ENCODE data around the gene HCFC1. TPM values are rescaled to one million over a fixed set of nuclear protein-coding genes. Genes with fewer than 3 reads are reported as not detected.

Gene HCFC1
- total and polyA plus RNA-seq, 3 donors from 2014 or later = 32.3 to 115 (median 102) TPM

GRCh38 chrX:153913211-153913610, 58.4 kb downstream of the HCFC1 start:
- DNase-seq = no peak
- 100% methylated on average over 3 of the region's 17 CpGs; no CpG with 5 or more reads in 1 of the 2 donors for WGBS, 2 donors
- TF ChIP-seq CTCF (IDR thresholded peaks at IDR 0.05) (no peak), POLR2A (IDR thresholded peaks at IDR 0.05) (no peak)
- Histone ChIP-seq H3K27me3 (no peaks in the 10 kb centered on the region), H3K27ac (no peak overlapping the region), H3K36me3 (ENCODE audit: low read depth, missing control alignments) (no peaks in the 10 kb centered on the region), H3K4me1 (no peaks in the 10 kb centered on the region), H3K9me3 (no peaks in the 10 kb centered on the region), H3K4me3 (no peak overlapping the region)
- intact Hi-C loops (cut with DNase I; ENCODE audit: low total_unique reads) = no loop called here

GRCh38 chrX:153911798-153912197, 59.8 kb downstream of the HCFC1 start:
- WGBS, 2 donors = 89 to 95% methylated on average over 6 of the region's 6 CpGs
- no peak for DNase-seq
- TF ChIP-seq POLR2A (IDR thresholded peaks at IDR 0.05) (no peak), CTCF (IDR thresholded peaks at IDR 0.05) (no peak)

GRCh38 chrX:153910446-153910845, 61.2 kb downstream of the HCFC1 start:
- Histone ChIP-seq H3K9me3 (no peaks in the 10 kb centered on the region), H3K4me1 (no peaks in the 10 kb centered on the region), H3K4me3 (no peak overlapping the region), H3K36me3 (ENCODE audit: low read depth, missing control alignments) (no peaks in the 10 kb centered on the region), H3K27me3 (no peaks in the 10 kb centered on the region), H3K27ac (no peak overlapping the region)
- WGBS, 2 donors = no CpG with 5 or more reads among the region's 22 CpGs
- intact Hi-C loops (cut with DNase I; ENCODE audit: low total_unique reads) = no loop called here
- TF ChIP-seq POLR2A (IDR thresholded peaks at IDR 0.05) (no peak), CTCF (IDR thresholded peaks at IDR 0.05) (no peak)
- DNase-seq = no peak

More at GRCh38 chrX:153911798-153912197, 59.8 kb downstream of the HCFC1 start:
- no peak overlapping the region for H3K4me3 ChIP-seq
- H3K4me1 ChIP-seq = no peaks in the 10 kb centered on the region
- no peaks in the 10 kb centered on the region for H3K9me3 ChIP-seq
- no peaks in the 10 kb centered on the region for H3K36me3 ChIP-seq (ENCODE audit: low read depth, missing control alignments)
- intact Hi-C loops (cut with DNase I; ENCODE audit: low total_unique reads) = no loop called here
- H3K27ac ChIP-seq = no peak overlapping the region
- H3K27me3 ChIP-seq = no peaks in the 10 kb centered on the region

GRCh38 chrX:153909980-153910360, 61.6 kb downstream of the HCFC1 start:
- no peak for DNase-seq

More at GRCh38 chrX:153909980-153910360, 61.6 kb downstream of the HCFC1 start:
- Histone ChIP-seq H3K27me3 (no peaks in the 10 kb centered on the region), H3K27ac (no peak overlapping the region), H3K9me3 (no peaks in the 10 kb centered on the region), H3K4me1 (no peaks in the 10 kb centered on the region), H3K4me3 (no peak overlapping the region), H3K36me3 (ENCODE audit: low read depth, missing control alignments) (no peaks in the 10 kb centered on the region)
- no peak for TF ChIP-seq POLR2A (IDR thresholded peaks at IDR 0.05)
- no peak for TF ChIP-seq CTCF (IDR thresholded peaks at IDR 0.05)
- WGBS, 2 donors = 97% methylated on average over 8 of the region's 25 CpGs; no CpG with 5 or more reads in 1 of the 2 donors
- intact Hi-C loops (cut with DNase I; ENCODE audit: low total_unique reads) = no loop called here

Measured in testis (tissue), 3 donors.